AG09309 (cell line): ENCODE measurements around the gene UBE2N.

ENCODE experiments used
- DNase-seq: peaks from one replicate; pipeline ENCODE4 v3.0.0-alpha.2; 2010; ENCODE audit warnings: low read depth
- H3K4me3 ChIP-seq: 2 replicates; pipeline ENCODE4 v1.5.1; 2011; ENCODE audit warnings: mild to moderate bottlenecking, low read depth, low read length, moderate library complexity; ENCODE audit not compliant: control insufficient read depth
- CTCF ChIP-seq: IDR thresholded peaks from 2 replicates; pipeline ENCODE4 v1.5.1; 2011; ENCODE audit warnings: mild to moderate bottlenecking, low read depth, low read length, inconsistent platforms; ENCODE audit not compliant: insufficient read depth, control insufficient read depth; ENCODE audit errors: missing control alignments

Gene UBE2N

DNA sequence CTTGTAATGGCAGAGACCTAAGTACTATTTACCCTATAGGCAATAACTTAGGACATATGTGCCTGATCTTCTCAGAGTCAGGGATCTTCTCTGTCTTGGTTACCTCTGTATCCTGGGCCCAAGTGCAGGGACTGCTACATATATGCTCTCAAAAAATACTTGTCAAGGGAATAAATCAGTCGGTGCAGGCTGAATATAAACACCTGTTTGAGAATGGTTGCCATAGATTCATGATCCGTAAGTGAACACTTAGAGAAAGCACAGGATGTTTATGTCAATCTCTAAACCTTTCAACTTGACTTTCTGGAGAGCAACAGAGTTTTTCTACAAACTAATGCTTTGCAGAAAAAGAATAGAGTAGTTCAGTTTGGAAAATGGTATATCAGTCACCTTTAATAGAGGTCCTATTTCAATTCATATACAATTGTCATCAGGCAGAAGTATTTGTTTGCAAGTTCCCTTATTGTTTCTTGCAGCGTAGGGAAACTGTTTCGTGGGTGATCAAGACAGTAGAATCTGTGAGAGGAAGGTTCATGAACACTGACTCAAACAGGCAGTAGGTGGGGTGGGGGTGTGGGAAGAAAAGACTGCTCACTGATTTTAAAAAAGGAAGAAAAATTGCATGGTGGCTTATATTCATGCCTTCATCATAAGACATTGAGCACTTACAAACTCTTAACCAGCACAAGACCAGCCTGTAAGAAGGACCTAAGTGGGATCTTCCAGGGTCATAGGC lies 6.0 kb upstream of the UBE2N start:
- no peak for TF ChIP-seq CTCF
- no peak for DNase-seq
- no peak overlapping the region for H3K4me3 ChIP-seq

DNA sequence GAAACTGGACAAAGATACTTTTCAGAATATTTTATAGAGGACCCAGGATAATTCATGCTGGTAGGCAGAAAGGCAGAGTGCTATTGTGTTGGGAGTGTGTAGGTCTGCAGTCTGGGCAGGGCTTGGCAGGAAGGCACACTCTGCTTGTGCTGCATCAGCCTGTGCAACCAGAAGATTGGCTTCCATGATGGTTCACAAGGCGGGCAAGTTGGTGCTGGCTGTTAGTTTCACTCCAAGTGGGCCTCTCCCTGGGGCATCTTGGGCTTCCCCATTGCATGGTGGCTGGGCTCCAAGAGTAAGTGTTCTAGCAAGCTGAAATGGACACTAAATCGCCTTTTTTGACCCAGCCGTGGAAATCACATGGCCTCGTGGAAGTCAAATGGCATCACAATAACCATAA lies 1.8 kb upstream of the UBE2N start:
- no peak for DNase-seq
- H3K4me3 ChIP-seq: no peak overlapping the region
- no peak for TF ChIP-seq CTCF

DNA sequence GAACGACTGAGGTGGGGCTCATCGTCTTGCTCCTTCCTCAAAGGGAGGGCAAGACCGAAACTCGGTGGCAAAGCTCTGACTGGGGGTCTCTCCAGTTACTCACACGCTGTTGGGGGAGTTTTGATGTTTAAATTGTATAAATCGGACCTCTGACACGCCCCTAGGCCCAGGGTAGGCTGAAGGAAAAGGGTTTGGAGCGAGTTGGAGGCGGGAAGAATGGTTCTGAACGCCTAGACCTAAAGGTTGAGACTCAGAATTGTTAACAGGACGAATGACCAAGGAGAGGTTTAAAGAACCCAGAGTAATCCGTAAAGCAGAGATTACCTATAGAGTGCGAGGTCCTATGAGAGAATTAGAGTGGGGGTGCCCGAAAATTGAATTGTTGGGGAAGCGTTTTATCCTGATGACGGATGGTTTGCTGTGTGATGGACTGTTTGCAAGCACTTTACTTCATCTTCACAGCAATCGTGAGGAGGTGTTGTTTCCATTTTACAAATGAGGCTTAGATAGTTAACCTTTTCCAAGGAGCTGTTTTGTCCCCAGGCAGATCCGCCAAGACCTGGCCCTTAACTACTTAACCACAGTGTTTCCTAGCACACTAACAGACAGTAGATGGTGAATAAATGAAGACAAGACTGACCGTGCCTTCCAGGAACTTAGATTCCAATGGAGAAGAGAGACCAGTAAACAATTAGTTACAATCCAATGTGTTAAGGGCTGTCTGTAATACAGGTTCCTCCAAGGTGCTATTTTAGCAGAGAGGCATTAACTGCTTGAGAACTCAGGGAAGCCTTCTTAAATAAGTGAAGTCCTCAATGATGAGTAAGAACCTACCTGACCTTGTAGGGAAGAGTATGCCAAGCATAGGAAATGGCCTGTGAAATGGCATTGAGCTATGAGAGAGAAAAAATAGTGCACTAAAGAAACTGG lies 929 bp upstream of the UBE2N start:
- peak overlapping the region; percentile 69 for H3K4me3 ChIP-seq
- TF ChIP-seq CTCF: no peak
- DNase-seq: no peak

GRCh38 chr12:93441081-93441616 lies 598 bp downstream of the UBE2N start:
- DNase-seq: no peak
- no peak for TF ChIP-seq CTCF
- H3K4me3 ChIP-seq: peak overlapping the region; percentile 69

DNA sequence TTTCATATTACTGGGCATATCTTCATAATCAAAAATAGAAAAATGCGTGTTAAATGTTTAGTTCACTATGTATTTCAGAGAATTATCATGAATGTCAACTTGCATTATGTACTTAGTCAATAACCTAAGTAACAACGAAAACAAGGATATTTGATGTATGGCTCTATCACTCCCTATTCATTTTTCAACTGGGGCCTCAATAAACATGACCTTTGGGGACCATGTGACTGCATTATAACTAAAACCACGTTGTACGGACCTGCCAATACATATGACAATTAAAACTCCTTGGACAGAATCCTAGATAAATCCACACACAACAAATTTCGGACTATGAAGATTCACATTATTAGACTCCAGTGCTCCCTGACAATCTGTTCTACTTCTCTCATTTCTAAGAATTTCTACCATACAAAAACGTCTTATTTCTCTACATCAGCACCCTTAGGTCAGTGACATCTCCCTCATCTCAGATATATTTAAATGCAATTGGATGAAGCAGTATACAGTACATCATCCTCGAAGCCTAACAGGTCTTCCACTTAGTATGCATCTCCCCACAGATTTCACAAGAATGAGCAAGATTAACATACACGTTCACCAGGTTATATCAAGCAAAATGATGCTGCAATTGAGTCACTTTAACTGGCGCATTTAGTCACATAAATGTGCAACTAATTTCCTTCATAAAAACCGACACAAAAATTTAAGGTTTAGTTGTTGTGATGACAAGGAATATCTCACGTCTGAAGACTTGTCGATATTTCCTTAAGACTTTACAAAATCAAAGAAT lies 1.5 kb downstream of the UBE2N start:
- TF ChIP-seq CTCF: no peak
- H3K4me3 ChIP-seq: peak overlapping the region; percentile 69
- no peak for DNase-seq

DNA sequence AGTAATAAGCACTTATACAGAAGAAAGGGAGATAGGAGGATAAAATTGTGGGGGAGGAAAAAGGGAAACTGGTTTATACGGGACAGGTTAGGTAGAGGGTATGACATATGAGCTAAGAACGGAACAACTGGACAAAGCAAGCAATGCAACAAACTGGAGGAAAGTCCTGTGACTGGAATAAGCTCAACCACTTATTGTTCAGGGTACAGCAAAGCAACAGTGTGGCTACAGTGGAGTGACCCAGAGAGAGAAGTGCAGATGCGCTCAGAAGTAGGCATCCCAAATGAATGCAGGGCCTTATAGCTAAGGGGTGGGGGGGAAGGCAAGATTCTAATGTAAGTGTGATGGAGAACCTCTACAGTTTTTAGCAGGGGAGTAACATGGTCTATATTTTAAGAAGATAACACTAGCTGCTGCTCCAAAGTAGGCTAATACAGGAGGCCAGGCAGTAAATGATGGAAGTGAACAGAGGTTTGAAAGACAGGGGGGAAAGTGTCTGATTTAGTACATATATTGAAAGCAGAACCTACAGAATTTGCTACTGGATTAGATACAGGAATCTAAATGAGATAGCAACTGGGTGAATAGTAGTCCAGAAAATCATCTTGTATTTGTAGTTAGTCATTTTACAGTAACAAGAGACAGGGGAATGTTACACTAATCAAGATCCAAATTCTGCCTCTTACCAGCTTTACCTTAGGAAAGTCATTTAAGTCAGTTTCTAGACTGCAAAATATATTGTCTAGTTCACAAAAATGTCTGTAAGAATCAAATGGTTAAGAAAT lies 3.3 kb downstream of the UBE2N start:
- no peak for TF ChIP-seq CTCF
- H3K4me3 ChIP-seq: no peak overlapping the region

More for the DNA sequence above, 3.3 kb downstream of the UBE2N start:
- DNase-seq: no peak
